ENCODE results near the gene F5. TPM values are rescaled to one million over a fixed set of nuclear protein-coding genes. Genes with fewer than 3 reads are reported as not detected.
A peak's percentile ranks its signal among the peaks of the same experiment; 100 is the strongest.

The F5 gene
- polyA plus RNA-seq, 3 donors, result 6.5 to 14.5 (median 7.1) TPM

DNA sequence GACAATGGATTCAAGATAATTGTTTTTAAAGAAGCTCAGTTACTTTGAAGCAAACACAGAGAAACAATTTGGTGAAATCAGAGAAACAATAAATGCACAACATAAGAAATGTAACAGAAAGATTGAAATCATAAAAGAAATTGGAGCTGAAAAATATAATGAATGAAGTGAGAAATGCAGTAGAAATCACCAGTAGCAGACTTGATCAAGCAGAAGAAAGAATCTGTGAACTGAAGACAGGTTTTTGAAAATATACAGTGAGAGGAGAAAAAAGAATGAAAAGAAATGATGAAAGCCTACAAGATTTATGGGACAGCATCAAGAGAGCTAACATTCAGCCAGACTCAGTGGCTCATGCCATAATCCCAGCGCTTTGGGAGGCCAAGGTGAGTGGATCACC, 47.9 kb upstream of the F5 start:
- peaks cover 26 to 50% (median 37%) of the 10 kb centered on the region in 7 donors for H3K9me3 Mint-ChIP-seq
- no peak overlapping the region for H3K9ac ChIP-seq (ENCODE audit: insufficient read depth, low read length, poor library complexity, severe bottlenecking)
- no peak overlapping the region for H3K27ac Mint-ChIP-seq
- 100% methylated on average over 1 of the region's 1 CpG for WGBS (ENCODE audit: insufficient coverage)
- TF ChIP-seq, protein P1, sequence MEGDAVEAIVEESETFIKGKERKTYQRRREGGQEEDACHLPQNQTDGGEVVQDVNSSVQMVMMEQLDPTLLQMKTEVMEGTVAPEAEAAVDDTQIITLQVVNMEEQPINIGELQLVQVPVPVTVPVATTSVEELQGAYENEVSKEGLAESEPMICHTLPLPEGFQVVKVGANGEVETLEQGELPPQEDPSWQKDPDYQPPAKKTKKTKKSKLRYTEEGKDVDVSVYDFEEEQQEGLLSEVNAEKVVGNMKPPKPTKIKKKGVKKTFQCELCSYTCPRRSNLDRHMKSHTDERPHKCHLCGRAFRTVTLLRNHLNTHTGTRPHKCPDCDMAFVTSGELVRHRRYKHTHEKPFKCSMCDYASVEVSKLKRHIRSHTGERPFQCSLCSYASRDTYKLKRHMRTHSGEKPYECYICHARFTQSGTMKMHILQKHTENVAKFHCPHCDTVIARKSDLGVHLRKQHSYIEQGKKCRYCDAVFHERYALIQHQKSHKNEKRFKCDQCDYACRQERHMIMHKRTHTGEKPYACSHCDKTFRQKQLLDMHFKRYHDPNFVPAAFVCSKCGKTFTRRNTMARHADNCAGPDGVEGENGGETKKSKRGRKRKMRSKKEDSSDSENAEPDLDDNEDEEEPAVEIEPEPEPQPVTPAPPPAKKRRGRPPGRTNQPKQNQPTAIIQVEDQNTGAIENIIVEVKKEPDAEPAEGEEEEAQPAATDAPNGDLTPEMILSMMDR (IDR thresholded peaks at IDR 0.05), result no peak
- H3K36me3 ChIP-seq (replicated peaks in 1 of 2; ENCODE audit: control insufficient read depth in 1 of 2, insufficient read depth in 2 of 2, low read length in 2 of 2), result no peaks in the 10 kb centered on the region
- no peak overlapping the region for H3K27ac ChIP-seq (ENCODE audit: low read depth in 1 of 2, low read length in 2 of 2)
- peaks cover 0 to 3% (median 0%) of the 10 kb centered on the region in 3 donors for H3K27me3 Mint-ChIP-seq (ENCODE audit: low read depth in 3 of 3)
- intact Hi-C loops (cut with micrococcal nuclease), result no loop called here
- H4K20me1 ChIP-seq (ENCODE audit: insufficient read depth, low read length), result no peaks in the 10 kb centered on the region
- H3K79me2 ChIP-seq (ENCODE audit: insufficient read depth, low read length), result no peaks in the 10 kb centered on the region
- H3K4me1 Mint-ChIP-seq, result peaks cover 10% of the 10 kb centered on the region
- no peak overlapping the region for H3K4me2 ChIP-seq (replicated peaks; ENCODE audit: extremely low read depth, low read length, poor library complexity, severe bottlenecking)
- no peak overlapping the region for H3K4me3 Mint-ChIP-seq
- H3K4me3 ChIP-seq (replicated peaks in 1 of 3; ENCODE audit: low read depth in 2 of 3, low read length in 3 of 3), result no peak overlapping the region
- no peaks in the 10 kb centered on the region for H3K27me3 ChIP-seq (ENCODE audit: control insufficient read depth in 2 of 2, insufficient read depth in 2 of 2, low read length in 2 of 2)
- peaks cover under 1% of the 10 kb centered on the region in 2 donors for H3K4me1 ChIP-seq (ENCODE audit: control insufficient read depth in 1 of 2, insufficient read depth in 2 of 2, low read length in 2 of 2)
- DNase-seq, result no peak
- peaks cover 27 to 36% of the 10 kb centered on the region in 2 donors for H3K9me3 ChIP-seq (replicated peaks in 1 of 2; ENCODE audit: control insufficient read depth in 1 of 2, insufficient read depth in 1 of 2, low read length in 2 of 2)
- H2AFZ ChIP-seq (ENCODE audit: insufficient read depth, low read depth, low read length, poor library complexity, severe bottlenecking), result no peak overlapping the region
- peaks cover 3 to 9% of the 10 kb centered on the region in 2 donors for H3K36me3 Mint-ChIP-seq

- no peaks in the 10 kb centered on the region for H3K36me3 ChIP-seq (replicated peaks in 1 of 2; ENCODE audit: control insufficient read depth in 1 of 2, insufficient read depth in 2 of 2, low read length in 2 of 2)
- DNase-seq, result peak in 2 of 3 donors; percentile 15 to 17
- H3K4me2 ChIP-seq (replicated peaks; ENCODE audit: extremely low read depth, low read length, poor library complexity, severe bottlenecking), result no peak overlapping the region
- H3K4me3 Mint-ChIP-seq, result no peak overlapping the region
- peaks cover 28% of the 10 kb centered on the region for H3K4me1 Mint-ChIP-seq
- no peak overlapping the region for H3K27ac ChIP-seq (ENCODE audit: low read depth in 1 of 2, low read length in 2 of 2)
- H3K9ac ChIP-seq (ENCODE audit: insufficient read depth, low read length, poor library complexity, severe bottlenecking), result no peak overlapping the region
- no peak overlapping the region for H3K4me3 ChIP-seq (replicated peaks in 1 of 3; ENCODE audit: low read depth in 2 of 3, low read length in 3 of 3)
- H3K9me3 ChIP-seq (replicated peaks in 1 of 2; ENCODE audit: control insufficient read depth in 1 of 2, insufficient read depth in 1 of 2, low read length in 2 of 2), result peaks cover 20 to 31% of the 10 kb centered on the region in 2 donors
- peaks cover 3 to 9% of the 10 kb centered on the region in 2 donors for H3K36me3 Mint-ChIP-seq
- H3K27ac Mint-ChIP-seq, result peak overlapping the region in 1 of 7 donors; percentile 27
- peaks cover 14 to 15% of the 10 kb centered on the region in 2 donors for H3K4me1 ChIP-seq (ENCODE audit: control insufficient read depth in 1 of 2, insufficient read depth in 2 of 2, low read length in 2 of 2)
- no peaks in the 10 kb centered on the region for H3K27me3 ChIP-seq (ENCODE audit: control insufficient read depth in 2 of 2, insufficient read depth in 2 of 2, low read length in 2 of 2)
- no peaks in the 10 kb centered on the region for H3K79me2 ChIP-seq (ENCODE audit: insufficient read depth, low read length)
- H3K27me3 Mint-ChIP-seq (ENCODE audit: low read depth in 3 of 3), result peaks cover 0 to 6% (median 0%) of the 10 kb centered on the region in 3 donors
- intact Hi-C loops (cut with micrococcal nuclease), result no loop called here
- no peaks in the 10 kb centered on the region for H4K20me1 ChIP-seq (ENCODE audit: insufficient read depth, low read length)
- H3K9me3 Mint-ChIP-seq, result peaks cover 18 to 37% (median 30%) of the 10 kb centered on the region in 7 donors
- TF ChIP-seq, protein P1 (IDR thresholded peaks at IDR 0.05), result no peak
- H2AFZ ChIP-seq (ENCODE audit: insufficient read depth, low read depth, low read length, poor library complexity, severe bottlenecking), result no peak overlapping the region
- WGBS (ENCODE audit: insufficient coverage), result 100% methylated on average over 1 of the region's 3 CpGs
Observed at GRCh38 chr1:169631249-169631648, 45.0 kb upstream of the F5 start.

Data from CD14-positive monocyte (primary cell).